SK-N-SH treated with all-trans-retinoic acid at 6 μM for 48 hours (cell line): ENCODE results near the gene DHRS12.

Experiments used
- GLIS3 ChIP-seq: fragments of 250-450 bp; sonication (Bioruptor Pico); IDR thresholded peaks from 2 replicates; pipeline ENCODE4 v1.5.0; 2020; ENCODE audit warnings: mild to moderate bottlenecking, moderate library complexity
- RARB ChIP-seq: fragments of 250-450 bp; sonication (Bioruptor Pico); IDR thresholded peaks from 2 replicates; pipeline ENCODE4 v1.8.0; 2021; ENCODE audit warnings: mild to moderate bottlenecking, moderate library complexity
- ZFP3 ChIP-seq: fragments of 250-450 bp; sonication (Bioruptor Pico); IDR thresholded peaks from 2 replicates; pipeline ENCODE4 v1.5.0; 2020; ENCODE audit warnings: mild to moderate bottlenecking, moderate library complexity
- ZFP30 ChIP-seq: fragments of 450-650 bp; formaldehyde crosslinking; IDR thresholded peaks from 2 replicates; pipeline ENCODE4 v1.5.0; 2022; ENCODE audit warnings: mild to moderate bottlenecking, moderate library complexity

DNA sequence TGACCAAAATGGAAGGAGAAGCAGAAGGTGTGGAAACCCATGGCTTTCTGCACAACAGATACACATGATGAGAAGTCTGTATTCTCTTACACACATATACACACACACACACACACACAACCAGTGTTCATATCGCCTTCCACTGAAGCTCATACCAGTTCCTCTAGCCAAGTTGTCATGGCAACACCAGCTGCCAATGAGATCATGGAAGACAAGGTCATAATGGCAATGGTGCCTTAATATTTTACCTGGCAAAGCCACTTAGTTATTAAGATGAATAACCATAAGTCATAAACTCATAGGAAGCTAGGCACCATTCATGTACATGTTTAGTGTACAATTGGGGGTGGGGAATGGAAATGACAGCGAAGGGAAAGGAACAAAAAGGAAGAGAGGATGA is 2.6 kb upstream of the DHRS12 start:
- no peak for TF ChIP-seq RARB (CRISPR knock-in tag)
- no peak for TF ChIP-seq ZFP3 (CRISPR knock-in tag)
- TF ChIP-seq ZFP30, result no peak
- no peak for TF ChIP-seq GLIS3 (CRISPR knock-in tag)
